NK-92 treated with Interleukin-12 subunit alpha and Interleukin-12 subunit beta, amount 100 ng/mL, for 24 hours (cell line): ENCODE measurements around the gene ARL9.
A peak's percentile ranks its signal among the peaks of the same experiment; 100 is the strongest.

Source experiments
- DNase-seq: peaks from one replicate; lab custom pipeline; 2025; lab: John Stamatoyannopoulos, UW

ARL9 gene

DNA sequence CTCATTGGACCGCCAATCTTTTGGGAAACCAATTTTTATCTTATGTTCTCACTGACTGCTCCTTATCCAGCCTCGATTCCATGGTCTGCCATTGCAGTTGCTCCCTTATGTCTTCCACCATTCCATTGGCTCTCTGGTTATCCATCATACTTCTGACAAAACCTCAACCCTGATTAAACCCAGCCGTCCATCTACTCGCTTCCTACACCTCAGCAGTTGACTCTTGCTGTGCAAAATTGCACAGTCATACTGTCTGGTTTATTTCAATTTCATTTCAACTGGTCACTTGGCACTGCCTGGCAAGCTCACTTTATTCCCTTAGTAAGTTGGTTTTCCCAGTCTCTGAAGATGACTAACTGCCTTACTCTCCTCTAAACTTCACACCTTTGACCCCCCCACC lies 26.2 kb downstream of the ARL9 start:
- no peak for DNase-seq

DNA sequence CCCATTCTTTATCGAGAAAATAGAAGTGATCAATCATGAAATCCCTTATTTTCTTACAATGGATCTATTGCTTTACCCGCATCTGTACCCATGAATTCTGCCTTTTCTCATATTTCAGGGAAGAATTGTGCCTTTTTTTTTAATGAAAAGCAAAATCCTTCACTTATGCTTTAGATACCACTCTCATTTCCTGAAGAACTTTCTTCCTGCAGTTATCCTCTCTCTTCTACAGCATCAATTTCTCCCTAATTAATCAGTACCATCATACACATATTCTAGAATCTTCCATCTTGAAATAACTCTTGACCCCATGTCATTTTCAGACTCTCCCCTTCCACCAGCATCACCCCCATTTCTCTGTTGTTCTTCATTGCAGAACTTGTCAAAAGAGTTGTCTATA lies 26.6 kb downstream of the ARL9 start:
- no peak for DNase-seq

DNA sequence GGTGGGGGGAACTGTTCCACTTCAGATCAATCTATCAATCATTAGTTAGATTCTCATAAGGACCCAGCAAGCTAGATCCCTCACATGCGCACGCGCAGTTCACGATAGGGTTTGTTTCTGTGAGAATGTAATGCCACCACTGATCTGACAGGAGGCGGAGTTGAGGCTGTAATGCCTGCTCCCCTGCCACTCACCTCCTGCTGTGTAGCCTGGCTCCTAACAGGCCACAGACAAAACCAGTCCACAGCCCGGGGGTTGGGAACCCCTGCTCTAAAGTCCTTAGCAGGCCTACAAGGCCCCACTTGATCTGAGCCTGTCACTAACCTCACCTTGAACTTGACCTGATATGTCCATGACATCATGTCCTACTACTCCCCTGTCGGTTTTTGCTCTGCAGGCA lies 30.3 kb downstream of the ARL9 start:
- DNase-seq: no peak

DNA sequence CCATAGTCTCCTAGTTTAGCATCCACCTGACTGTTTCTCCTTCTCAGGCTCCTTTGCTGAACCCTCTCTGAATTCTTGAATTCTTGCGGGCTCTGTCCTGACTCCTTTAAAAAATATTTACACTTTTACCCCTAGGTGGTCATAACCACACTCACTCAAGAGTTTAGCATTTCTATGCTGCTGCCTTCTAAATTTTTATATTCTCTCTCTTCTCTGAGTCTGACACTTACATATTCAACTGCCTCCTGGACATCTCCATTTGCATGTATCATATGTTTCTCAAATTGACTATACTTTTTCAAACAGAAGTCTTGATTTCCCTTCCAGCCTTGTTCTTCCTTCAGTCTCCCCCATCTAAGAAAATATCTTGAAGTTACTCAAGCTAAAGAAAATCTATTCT lies 31.6 kb downstream of the ARL9 start:
- no peak for DNase-seq

DNA sequence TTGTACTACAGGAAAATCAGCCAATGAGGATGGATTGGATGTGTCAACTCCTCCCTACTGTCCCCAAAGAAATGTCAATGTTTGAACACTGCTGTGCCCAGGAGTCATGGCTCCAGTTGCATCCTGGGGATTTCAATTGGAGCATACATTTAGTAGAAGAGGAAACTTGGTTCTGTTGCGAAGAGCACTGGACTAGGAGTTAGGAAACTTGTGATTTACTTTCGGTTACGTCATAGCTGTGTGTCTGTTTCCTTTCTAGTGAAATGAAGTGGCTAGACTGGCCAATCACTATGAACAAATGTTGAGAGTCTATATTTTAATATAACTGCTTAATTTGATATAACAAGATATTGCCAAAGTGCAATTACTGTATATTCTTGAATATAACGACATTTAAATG lies 35.2 kb downstream of the ARL9 start:
- DNase-seq: no peak

DNA sequence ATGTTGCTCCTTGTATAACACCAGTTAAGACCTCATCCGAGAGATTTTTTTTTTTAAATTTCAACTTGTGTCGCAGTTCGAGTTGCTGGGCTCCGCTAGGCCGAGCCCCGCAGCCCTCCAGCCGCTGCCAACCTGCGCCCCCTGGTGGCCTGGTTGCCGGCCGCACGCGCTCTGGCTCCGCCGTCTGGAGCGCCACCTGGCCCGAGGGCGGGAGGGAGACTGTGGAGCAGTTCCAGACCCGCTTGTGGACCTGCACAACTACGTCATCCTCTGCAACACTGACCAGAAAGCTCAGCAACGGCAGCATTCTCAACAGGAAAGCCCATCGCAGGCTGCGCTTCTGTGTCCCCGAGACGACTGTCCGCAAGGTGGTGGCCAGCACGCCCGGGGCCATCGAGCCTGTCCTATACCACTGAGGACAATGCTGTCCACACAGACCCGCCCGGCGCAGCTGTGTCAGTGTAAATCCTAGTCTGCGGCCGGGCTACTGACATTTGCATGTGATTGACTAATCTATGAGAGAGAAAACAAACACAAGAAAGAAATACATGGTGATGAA lies 39.1 kb downstream of the ARL9 start:
- peak; percentile 39 for DNase-seq

DNA sequence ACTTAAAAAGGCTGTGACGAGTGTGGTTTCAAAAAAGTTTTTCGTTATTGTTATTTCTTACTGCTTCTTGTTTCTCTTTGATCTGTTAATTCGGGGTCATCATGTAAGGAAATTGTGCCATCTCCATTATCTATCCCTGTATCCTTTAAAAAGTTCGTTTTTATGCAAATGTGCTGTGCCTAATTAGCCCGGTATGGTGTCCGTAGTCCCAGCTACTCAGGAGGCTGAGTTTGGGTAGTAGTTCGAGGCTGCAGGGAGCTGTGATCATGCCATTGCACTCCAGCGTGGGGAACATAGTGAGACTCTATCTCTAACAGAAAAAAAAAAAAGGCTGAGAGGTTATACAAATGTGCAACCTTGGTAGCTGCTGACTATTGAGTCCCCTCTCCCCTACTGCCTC lies 45.1 kb downstream of the ARL9 start:
- DNase-seq: no peak

DNA sequence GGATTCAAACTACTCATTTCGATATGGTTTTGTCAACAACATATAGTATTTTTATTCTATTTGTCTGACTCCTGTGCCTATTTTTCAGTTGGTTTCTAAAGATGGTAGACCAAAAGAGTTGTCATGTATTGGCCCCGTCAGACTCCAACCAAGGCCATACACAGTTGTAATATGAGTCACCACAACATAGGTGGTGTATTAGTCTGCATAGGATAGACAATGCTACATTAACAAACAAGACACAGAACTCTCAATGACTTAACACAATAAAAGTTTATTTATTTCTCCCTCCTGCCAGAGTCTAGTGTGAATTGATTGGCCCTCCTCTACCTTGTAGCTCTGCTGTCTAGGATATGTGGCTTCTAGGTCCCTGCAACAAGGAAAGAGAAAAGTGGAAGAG lies 45.9 kb downstream of the ARL9 start:
- no peak for DNase-seq

DNA sequence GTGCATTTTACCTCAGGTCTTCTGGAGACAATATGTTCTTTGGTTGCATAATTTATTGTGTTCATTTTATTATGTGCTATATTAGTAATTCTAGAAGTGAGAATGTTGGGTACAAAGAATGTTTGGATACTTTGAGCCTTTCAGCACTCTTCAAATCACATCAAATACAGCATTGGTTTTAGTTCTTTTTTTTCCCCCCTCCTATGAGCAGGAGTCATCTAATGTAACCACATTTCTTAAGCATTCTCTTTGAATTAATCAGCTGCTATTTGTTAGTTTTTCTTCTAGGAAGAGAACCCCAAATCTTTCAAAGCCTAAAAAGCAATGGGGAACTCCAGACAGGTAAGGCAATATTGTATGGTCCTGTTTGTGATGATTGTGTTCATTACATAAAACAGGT lies 46.7 kb downstream of the ARL9 start:
- DNase-seq: no peak

DNA sequence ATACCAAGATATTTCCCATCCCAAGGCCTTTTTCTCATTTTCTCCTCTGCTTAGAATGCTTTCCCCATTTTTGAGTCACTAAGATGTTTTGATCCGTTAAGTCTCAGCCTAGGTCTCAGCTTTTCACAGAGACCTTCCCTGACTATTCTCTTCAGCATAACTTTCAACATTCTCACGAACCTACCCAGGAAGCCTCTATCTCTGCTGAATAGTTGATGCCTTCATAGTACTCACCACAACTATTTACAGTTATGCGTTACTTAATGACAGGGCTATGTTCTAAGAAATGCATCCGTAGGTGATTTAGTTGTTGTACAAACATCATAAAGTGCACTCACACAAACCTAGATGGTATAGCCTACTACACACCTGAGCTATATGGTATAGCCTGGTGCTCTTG lies 64.5 kb downstream of the ARL9 start:
- no peak for DNase-seq
